ENCODE measurements around the gene MYO15A.

MYO15A gene

DNA sequence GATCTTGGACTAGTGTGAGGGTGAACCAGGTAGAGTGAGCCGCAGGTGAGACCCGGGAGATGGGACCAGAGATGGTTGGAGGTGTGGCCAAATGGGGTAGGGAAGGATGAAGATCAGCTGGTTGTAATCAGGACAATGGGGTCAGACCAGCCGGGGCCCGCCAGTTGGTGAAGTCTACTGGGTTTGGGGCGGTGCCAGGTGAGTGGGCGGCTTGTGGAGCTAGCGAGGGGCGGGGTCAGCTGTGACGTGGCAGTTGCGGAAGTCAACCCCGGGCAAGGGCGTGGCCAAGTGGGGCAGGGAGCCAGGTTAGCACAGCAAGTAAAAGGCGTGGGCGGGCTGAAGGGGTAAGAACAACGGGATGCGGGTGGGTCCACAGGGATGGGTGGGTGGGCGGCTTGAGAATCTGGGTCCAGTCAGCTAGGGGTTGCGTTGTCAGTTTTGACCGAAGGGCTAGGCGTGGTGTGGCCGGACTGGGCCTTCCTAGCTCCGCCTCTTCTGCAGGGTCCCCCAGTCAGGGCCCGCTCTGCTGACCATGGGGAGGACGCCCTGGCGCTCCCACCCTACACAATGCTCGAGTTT, 49.6 kb downstream of the MYO15A start:
- peak; percentile 37 for ATAC-seq (ENCODE audit: low read depth)
- peaks cover 3% of the 10 kb centered on the region for H3K4me1 ChIP-seq (ENCODE audit: insufficient read depth, poor library complexity, severe bottlenecking)
- no peak overlapping the region for H3K27ac ChIP-seq (ENCODE audit: poor library complexity, severe bottlenecking)
- TF ChIP-seq, protein P1, sequence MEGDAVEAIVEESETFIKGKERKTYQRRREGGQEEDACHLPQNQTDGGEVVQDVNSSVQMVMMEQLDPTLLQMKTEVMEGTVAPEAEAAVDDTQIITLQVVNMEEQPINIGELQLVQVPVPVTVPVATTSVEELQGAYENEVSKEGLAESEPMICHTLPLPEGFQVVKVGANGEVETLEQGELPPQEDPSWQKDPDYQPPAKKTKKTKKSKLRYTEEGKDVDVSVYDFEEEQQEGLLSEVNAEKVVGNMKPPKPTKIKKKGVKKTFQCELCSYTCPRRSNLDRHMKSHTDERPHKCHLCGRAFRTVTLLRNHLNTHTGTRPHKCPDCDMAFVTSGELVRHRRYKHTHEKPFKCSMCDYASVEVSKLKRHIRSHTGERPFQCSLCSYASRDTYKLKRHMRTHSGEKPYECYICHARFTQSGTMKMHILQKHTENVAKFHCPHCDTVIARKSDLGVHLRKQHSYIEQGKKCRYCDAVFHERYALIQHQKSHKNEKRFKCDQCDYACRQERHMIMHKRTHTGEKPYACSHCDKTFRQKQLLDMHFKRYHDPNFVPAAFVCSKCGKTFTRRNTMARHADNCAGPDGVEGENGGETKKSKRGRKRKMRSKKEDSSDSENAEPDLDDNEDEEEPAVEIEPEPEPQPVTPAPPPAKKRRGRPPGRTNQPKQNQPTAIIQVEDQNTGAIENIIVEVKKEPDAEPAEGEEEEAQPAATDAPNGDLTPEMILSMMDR (IDR thresholded peaks at IDR 0.05; ENCODE audit: poor library complexity, severe bottlenecking), result no peak
- no peaks in the 10 kb centered on the region for H3K36me3 ChIP-seq (ENCODE audit: low read depth)
- H3K4me3 ChIP-seq (ENCODE audit: severe bottlenecking), result peak overlapping the region; percentile 15
- no peaks in the 10 kb centered on the region for H3K27me3 ChIP-seq (ENCODE audit: insufficient read depth, poor library complexity, severe bottlenecking)
- peak; percentile 98 for DNase-seq (ENCODE audit: low spot score)
- H3K9me3 ChIP-seq (ENCODE audit: severe bottlenecking), result no peaks in the 10 kb centered on the region

DNA sequence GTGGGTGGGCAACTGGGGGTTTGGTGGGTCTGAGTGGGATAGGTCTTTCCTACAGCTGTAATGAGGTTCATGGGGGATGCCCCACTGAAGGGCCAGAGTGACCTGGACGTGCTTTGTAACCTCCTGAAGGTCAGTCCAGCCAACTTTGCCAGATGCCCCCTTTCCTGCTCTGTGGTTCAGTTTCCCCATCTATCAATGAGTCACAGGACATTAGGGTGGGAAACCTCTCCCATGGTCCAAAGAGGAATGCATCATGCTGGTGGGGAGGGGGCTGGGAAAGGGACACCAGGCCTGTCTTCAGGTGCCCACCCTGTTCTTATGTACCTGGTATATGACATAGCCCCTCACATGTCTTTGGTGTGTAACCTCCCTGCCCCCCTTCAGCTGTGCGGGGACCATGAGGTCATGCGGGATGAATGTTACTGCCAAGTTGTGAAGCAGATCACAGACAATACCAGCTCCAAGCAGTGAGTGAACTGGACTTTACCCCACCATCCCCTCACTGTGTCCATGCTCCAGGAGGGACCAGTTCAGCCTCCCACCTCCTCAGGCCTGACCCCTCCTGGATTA, 51.1 kb downstream of the MYO15A start:
- no peak for ATAC-seq (ENCODE audit: low read depth)
- Histone ChIP-seq H3K9me3 (ENCODE audit: severe bottlenecking) (no peaks in the 10 kb centered on the region), H3K27me3 (ENCODE audit: insufficient read depth, poor library complexity, severe bottlenecking) (no peaks in the 10 kb centered on the region), H3K36me3 (ENCODE audit: low read depth) (no peaks in the 10 kb centered on the region), H3K4me1 (ENCODE audit: insufficient read depth, poor library complexity, severe bottlenecking) (peaks cover 3% of the 10 kb centered on the region), H3K27ac (ENCODE audit: poor library complexity, severe bottlenecking) (no peak overlapping the region), H3K4me3 (ENCODE audit: severe bottlenecking) (no peak overlapping the region)
- TF ChIP-seq, protein P1 (IDR thresholded peaks at IDR 0.05; ENCODE audit: poor library complexity, severe bottlenecking), result no peak
- no peak for DNase-seq (ENCODE audit: low spot score)

DNA sequence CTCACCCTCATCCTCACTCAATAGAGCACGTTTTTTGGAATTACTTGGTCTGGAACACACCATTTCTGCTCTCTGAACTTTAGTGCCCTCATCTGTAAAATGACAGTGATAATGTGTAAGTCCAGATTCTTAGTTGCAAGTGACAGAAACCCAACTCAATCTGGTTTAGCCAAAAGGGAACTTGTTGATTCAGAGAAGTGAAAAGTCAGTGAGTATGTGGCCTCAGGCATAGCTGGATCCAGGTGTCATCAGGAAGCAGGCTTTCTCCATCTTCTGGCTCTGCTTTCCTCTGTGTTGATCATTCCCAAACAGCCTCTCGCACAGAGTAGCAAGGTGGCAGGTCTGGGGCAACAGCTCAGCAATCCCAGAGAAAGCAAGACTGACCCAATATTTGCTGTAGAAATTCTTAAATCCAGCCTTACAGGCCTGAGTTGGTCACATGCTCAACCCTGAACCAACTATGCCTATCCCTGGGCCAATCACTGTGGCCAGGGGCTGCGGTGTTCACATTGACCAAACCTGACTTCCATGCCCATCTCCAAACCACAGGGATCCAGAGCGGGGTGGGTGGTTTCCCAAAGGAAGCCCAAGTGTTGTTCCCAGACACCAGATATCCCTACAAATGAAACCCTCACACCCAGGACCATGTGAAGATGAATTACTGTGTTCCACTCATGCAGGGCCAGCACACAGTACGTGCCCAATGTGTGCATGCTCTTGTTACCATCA, 51.7 kb downstream of the MYO15A start:
- TF ChIP-seq, protein P1 (IDR thresholded peaks at IDR 0.05; ENCODE audit: poor library complexity, severe bottlenecking), result no peak
- no peaks in the 10 kb centered on the region for H3K9me3 ChIP-seq (ENCODE audit: severe bottlenecking)
- H3K36me3 ChIP-seq (ENCODE audit: low read depth), result no peaks in the 10 kb centered on the region
- peaks cover 3% of the 10 kb centered on the region for H3K4me1 ChIP-seq (ENCODE audit: insufficient read depth, poor library complexity, severe bottlenecking)
- no peak overlapping the region for H3K4me3 ChIP-seq (ENCODE audit: severe bottlenecking)
- H3K27me3 ChIP-seq (ENCODE audit: insufficient read depth, poor library complexity, severe bottlenecking), result no peaks in the 10 kb centered on the region
- no peak for DNase-seq (ENCODE audit: low spot score)
- no peak overlapping the region for H3K27ac ChIP-seq (ENCODE audit: poor library complexity, severe bottlenecking)
- no peak for ATAC-seq (ENCODE audit: low read depth)

DNA sequence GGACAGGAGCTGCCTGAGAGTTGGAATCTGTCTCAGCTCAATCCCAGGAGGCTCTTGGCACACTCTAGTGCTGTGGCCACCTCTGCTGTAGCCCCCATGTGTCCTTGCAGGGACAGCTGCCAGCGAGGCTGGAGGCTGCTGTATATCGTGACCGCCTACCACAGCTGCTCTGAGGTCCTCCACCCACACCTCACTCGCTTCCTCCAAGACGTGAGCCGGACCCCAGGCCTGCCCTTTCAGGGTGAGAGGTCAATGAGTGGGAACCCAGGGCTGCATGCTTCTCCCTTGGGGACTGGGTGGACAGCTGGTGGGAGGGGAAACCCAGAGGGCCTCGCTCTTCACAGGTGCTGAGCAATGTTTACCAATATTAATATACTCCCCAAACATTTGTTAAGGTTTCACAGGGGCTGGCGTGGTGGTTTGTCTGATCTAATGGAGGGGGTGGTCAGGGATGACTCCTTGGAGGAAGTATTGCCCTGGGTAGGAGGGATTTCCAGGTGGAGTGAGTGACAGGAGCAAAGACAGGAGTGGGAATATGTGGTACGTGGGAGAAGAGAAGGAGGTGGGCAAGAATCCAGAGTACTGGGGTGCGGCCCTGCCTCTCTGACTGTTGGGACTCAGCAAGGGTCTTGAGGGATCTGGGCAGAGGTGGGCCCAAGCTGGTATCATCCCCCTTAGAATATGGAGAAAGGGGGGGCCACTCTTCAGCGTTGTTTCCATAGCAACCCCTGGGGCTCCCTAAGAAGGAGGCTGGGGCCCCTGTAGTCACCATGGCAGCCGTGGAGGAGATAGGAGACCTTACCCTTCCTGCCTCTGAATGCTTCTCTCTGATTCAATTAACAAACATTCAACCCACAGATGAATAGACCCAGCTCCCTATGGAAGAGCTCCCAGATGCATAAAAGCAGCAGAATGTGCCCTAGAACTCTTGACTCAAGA, 52.9 kb downstream of the MYO15A start:
- no peaks in the 10 kb centered on the region for H3K27me3 ChIP-seq (ENCODE audit: insufficient read depth, poor library complexity, severe bottlenecking)
- DNase-seq (ENCODE audit: low spot score) (no peak), ATAC-seq (ENCODE audit: low read depth) (no peak)
- no peak overlapping the region for H3K4me3 ChIP-seq (ENCODE audit: severe bottlenecking)
- TF ChIP-seq, protein P1 (IDR thresholded peaks at IDR 0.05; ENCODE audit: poor library complexity, severe bottlenecking), result no peak
- H3K27ac ChIP-seq (ENCODE audit: poor library complexity, severe bottlenecking), result no peak overlapping the region
- H3K9me3 ChIP-seq (ENCODE audit: severe bottlenecking), result no peaks in the 10 kb centered on the region
- peaks cover 2% of the 10 kb centered on the region for H3K4me1 ChIP-seq (ENCODE audit: insufficient read depth, poor library complexity, severe bottlenecking)
- H3K36me3 ChIP-seq (ENCODE audit: low read depth), result no peaks in the 10 kb centered on the region
